Measurements from ENCODE around the gene PRRT1B.

GRCh38 chr9:131523086-131523388 is 22.3 kb upstream of the PRRT1B start:
- TF ChIP-seq CTCF (IDR thresholded peaks at IDR 0.05) (no peak), EP300 (IDR thresholded peaks at IDR 0.05) (no peak), POLR2A (IDR thresholded peaks at IDR 0.05) (no peak)
